Measurements from ENCODE around the gene CTNNA3. TPM values are rescaled to one million over a fixed set of nuclear protein-coding genes. Genes with fewer than 3 reads are reported as not detected.
A peak's percentile ranks its signal among the peaks of the same experiment; 100 is the strongest.

The CTNNA3 gene
- total and polyA plus RNA-seq, 4 donors = under 0.01 to 39.8 (median 0.09) TPM

- DNase-seq (no peak), ATAC-seq (ENCODE audit: insufficient read depth, low FRiP score) (no peak)
- Histone ChIP-seq H3K27ac (ENCODE audit: low read depth in 1 of 2, low read length in 1 of 2) (no peak overlapping the region), H3K4me3 (no peak overlapping the region), H3K9ac (ENCODE audit: insufficient read depth in 1 of 2, low read length in 2 of 2) (no peak overlapping the region), H3K36me3 (ENCODE audit: control insufficient read depth in 4 of 4, insufficient read depth in 4 of 4, low read length in 4 of 4) (no peaks in the 10 kb centered on the region), H3K9me3 (ENCODE audit: control insufficient read depth in 4 of 4, insufficient read depth in 3 of 4, low read length in 3 of 4) (no peaks in the 10 kb centered on the region), H3K4me1 (ENCODE audit: control insufficient read depth in 5 of 5, insufficient read depth in 5 of 5, low read length in 5 of 5) (no peaks in the 10 kb centered on the region), H3K27me3 (ENCODE audit: control insufficient read depth in 3 of 3, insufficient read depth in 3 of 3, low read length in 2 of 3) (no peaks in the 10 kb centered on the region)
- TF ChIP-seq, protein P1, sequence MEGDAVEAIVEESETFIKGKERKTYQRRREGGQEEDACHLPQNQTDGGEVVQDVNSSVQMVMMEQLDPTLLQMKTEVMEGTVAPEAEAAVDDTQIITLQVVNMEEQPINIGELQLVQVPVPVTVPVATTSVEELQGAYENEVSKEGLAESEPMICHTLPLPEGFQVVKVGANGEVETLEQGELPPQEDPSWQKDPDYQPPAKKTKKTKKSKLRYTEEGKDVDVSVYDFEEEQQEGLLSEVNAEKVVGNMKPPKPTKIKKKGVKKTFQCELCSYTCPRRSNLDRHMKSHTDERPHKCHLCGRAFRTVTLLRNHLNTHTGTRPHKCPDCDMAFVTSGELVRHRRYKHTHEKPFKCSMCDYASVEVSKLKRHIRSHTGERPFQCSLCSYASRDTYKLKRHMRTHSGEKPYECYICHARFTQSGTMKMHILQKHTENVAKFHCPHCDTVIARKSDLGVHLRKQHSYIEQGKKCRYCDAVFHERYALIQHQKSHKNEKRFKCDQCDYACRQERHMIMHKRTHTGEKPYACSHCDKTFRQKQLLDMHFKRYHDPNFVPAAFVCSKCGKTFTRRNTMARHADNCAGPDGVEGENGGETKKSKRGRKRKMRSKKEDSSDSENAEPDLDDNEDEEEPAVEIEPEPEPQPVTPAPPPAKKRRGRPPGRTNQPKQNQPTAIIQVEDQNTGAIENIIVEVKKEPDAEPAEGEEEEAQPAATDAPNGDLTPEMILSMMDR (IDR thresholded peaks at IDR 0.05; ENCODE audit: control extremely low read depth, extremely low read depth) = no peak
Observed at GRCh38 chr10:67506757-67507091, 189.3 kb downstream of the CTNNA3 start.

- Histone ChIP-seq H3K27ac (ENCODE audit: low read depth in 1 of 2, low read length in 1 of 2) (no peak overlapping the region), H3K4me3 (no peak overlapping the region), H3K4me1 (ENCODE audit: control insufficient read depth in 5 of 5, insufficient read depth in 5 of 5, low read length in 5 of 5) (no peaks in the 10 kb centered on the region), H3K9me3 (ENCODE audit: control insufficient read depth in 4 of 4, insufficient read depth in 3 of 4, low read length in 3 of 4) (no peaks in the 10 kb centered on the region), H3K36me3 (ENCODE audit: control insufficient read depth in 4 of 4, insufficient read depth in 4 of 4, low read length in 4 of 4) (no peaks in the 10 kb centered on the region), H3K27me3 (ENCODE audit: control insufficient read depth in 3 of 3, insufficient read depth in 3 of 3, low read length in 2 of 3) (no peaks in the 10 kb centered on the region), H3K9ac (ENCODE audit: insufficient read depth in 1 of 2, low read length in 2 of 2) (no peak overlapping the region)
- WGBS, 2 donors = 91 to 96% methylated on average over 2 of the region's 2 CpGs
- ATAC-seq (ENCODE audit: insufficient read depth, low FRiP score) (no peak), DNase-seq (no peak)
- TF ChIP-seq, protein P1 (IDR thresholded peaks at IDR 0.05; ENCODE audit: control extremely low read depth, extremely low read depth) = no peak
Observed at GRCh38 chr10:67506083-67506756, 189.8 kb downstream of the CTNNA3 start.

GRCh38 chr10:67492317-67493019 is 203.5 kb downstream of the CTNNA3 start:
- WGBS, 2 donors = 32 to 70% methylated on average over 2 of the region's 2 CpGs

More at GRCh38 chr10:67492317-67493019, 203.5 kb downstream of the CTNNA3 start:
- TF ChIP-seq, protein P1 (IDR thresholded peaks at IDR 0.05; ENCODE audit: control extremely low read depth, extremely low read depth) = no peak
- H3K27me3 ChIP-seq (ENCODE audit: control insufficient read depth in 3 of 3, insufficient read depth in 3 of 3, low read length in 2 of 3) = peaks cover 0 to 12% (median 4%) of the 10 kb centered on the region in 3 donors
- no peak overlapping the region for H3K4me3 ChIP-seq
- H3K4me1 ChIP-seq (ENCODE audit: control insufficient read depth in 5 of 5, insufficient read depth in 5 of 5, low read length in 5 of 5) = peaks cover 0 to 6% (median 2%) of the 10 kb centered on the region in 5 donors
- no peak overlapping the region for H3K27ac ChIP-seq (ENCODE audit: low read depth in 1 of 2, low read length in 1 of 2)
- no peak overlapping the region for H3K9ac ChIP-seq (ENCODE audit: insufficient read depth in 1 of 2, low read length in 2 of 2)
- H3K9me3 ChIP-seq (ENCODE audit: control insufficient read depth in 4 of 4, insufficient read depth in 3 of 4, low read length in 3 of 4) = no peaks in the 10 kb centered on the region
- H3K36me3 ChIP-seq (ENCODE audit: control insufficient read depth in 4 of 4, insufficient read depth in 4 of 4, low read length in 4 of 4) = no peaks in the 10 kb centered on the region
- DNase-seq (peak; percentile 13 to 64 (median 63)), ATAC-seq (ENCODE audit: insufficient read depth, low FRiP score) (peak; percentile 58)
